ENCODE measurements around the gene RELB. TPM values are rescaled to one million over a fixed set of nuclear protein-coding genes. Genes with fewer than 3 reads are reported as not detected.

Gene RELB
- total RNA-seq, 2 experiments from 2014 or later: 62.4 to 63.1 TPM

GRCh38 chr19:45032421-45032820 lies 31.2 kb downstream of the RELB start:
- ChIA-PET POLR2A (no interaction called here), CTCF (interaction anchor here (1.0 kb wide), 1 partner anchor 27 kb away, joined by 3 read pairs; no protein-coding TSS in a partner anchor)
- DNase-seq: no peak
- intact Hi-C loops (cut with micrococcal nuclease): no loop called here
- no peak overlapping the region for H3K4me3 Mint-ChIP-seq
- H3K27ac Mint-ChIP-seq: no peak overlapping the region
- H3K27me3 Mint-ChIP-seq: no peaks in the 10 kb centered on the region
- H3K4me1 Mint-ChIP-seq (ENCODE audit: low read depth): no peaks in the 10 kb centered on the region
- peaks cover 48% of the 10 kb centered on the region for H3K36me3 Mint-ChIP-seq
- no peaks in the 10 kb centered on the region for H3K9me3 Mint-ChIP-seq

GRCh38 chr19:45035755-45036154 lies 34.5 kb downstream of the RELB start:
- Mint-ChIP-seq H3K27ac (no peak overlapping the region), H3K4me3 (no peak overlapping the region), H3K4me1 (ENCODE audit: low read depth) (peaks cover 16% of the 10 kb centered on the region), H3K9me3 (no peaks in the 10 kb centered on the region), H3K27me3 (no peaks in the 10 kb centered on the region), H3K36me3 (peaks cover 54% of the 10 kb centered on the region)
- ChIA-PET POLR2A (no interaction called here), CTCF (no interaction called here)
- DNase-seq: no peak
- intact Hi-C loops (cut with micrococcal nuclease): no loop called here

GRCh38 chr19:45037393-45038169 lies 36.3 kb downstream of the RELB start:
- H3K4me1 Mint-ChIP-seq (ENCODE audit: low read depth): peaks cover 29% of the 10 kb centered on the region
- H3K27ac Mint-ChIP-seq: no peak overlapping the region
- intact Hi-C loops (cut with micrococcal nuclease): loop anchor here (2.0 kb wide), 1 partner anchor 147 kb away; the partner anchor contains the start of gene TOMM40
- ChIA-PET CTCF (interaction anchor here (1.5 to 3.1 kb wide), 4 partner anchors 22 to 89 kb away, joined by 5 to 14 read pairs (median 6); no protein-coding TSS in a partner anchor), POLR2A (interaction anchor here (1.4 to 2.7 kb wide), 3 partner anchors 36 to 54 kb away, joined by 3 to 14 read pairs (median 9); partner anchors contain the start of gene PPP1R37)
- no peaks in the 10 kb centered on the region for H3K27me3 Mint-ChIP-seq
- no peak for DNase-seq
- H3K4me3 Mint-ChIP-seq: no peak overlapping the region
- no peaks in the 10 kb centered on the region for H3K9me3 Mint-ChIP-seq
- H3K36me3 Mint-ChIP-seq: peaks cover 57% of the 10 kb centered on the region

- H3K36me3 Mint-ChIP-seq: peaks cover 56% of the 10 kb centered on the region
- intact Hi-C loops (cut with micrococcal nuclease): loop anchor here (1.0 to 2.0 kb wide), 3 partner anchors 37 to 148 kb away; partner anchors contain the start of gene TOMM40
- H3K27me3 Mint-ChIP-seq: no peaks in the 10 kb centered on the region
- H3K4me1 Mint-ChIP-seq (ENCODE audit: low read depth): peaks cover 29% of the 10 kb centered on the region
- peak within 1 kb of the TSS; percentile 95 for H3K27ac Mint-ChIP-seq
- CTCF ChIA-PET: interaction anchor here (0.7 to 3.1 kb wide), 13 partner anchors 10 to 439 kb away, joined by 3 to 14 read pairs (median 4); no protein-coding TSS in a partner anchor
- POLR2A ChIA-PET: interaction anchor here (0.6 to 2.7 kb wide), 12 partner anchors 12 to 53 kb away, joined by 3 to 14 read pairs (median 4); partner anchors contain the start of gene PPP1R37
- DNase-seq: peak; percentile 92
- H3K4me3 Mint-ChIP-seq: peak within 1 kb of the TSS; percentile 98
- H3K9me3 Mint-ChIP-seq: no peaks in the 10 kb centered on the region
Observed at GRCh38 chr19:45038931-45039893, 37.9 kb downstream of the RELB start, which contains the start of gene CLASRP. TSS of gene CLASRP (plus strand) at chr19:45039045. CDS start at chr19:45040213, 1,168 bp downstream.

- H3K36me3 Mint-ChIP-seq: peaks cover 50% of the 10 kb centered on the region
- DNase-seq: no peak
- no peaks in the 10 kb centered on the region for H3K27me3 Mint-ChIP-seq
- no peaks in the 10 kb centered on the region for H3K9me3 Mint-ChIP-seq
- POLR2A ChIA-PET: interaction anchor here (1.2 to 2.7 kb wide), 4 partner anchors 13 to 52 kb away, joined by 3 to 14 read pairs (median 6); partner anchors contain the start of gene PPP1R37
- CTCF ChIA-PET: interaction anchor here (1.1 to 3.1 kb wide), 5 partner anchors 17 to 88 kb away, joined by 3 to 14 read pairs (median 5); no protein-coding TSS in a partner anchor
- intact Hi-C loops (cut with micrococcal nuclease): no loop called here
- no peak overlapping the region for H3K27ac Mint-ChIP-seq
- peaks cover 33% of the 10 kb centered on the region for H3K4me1 Mint-ChIP-seq (ENCODE audit: low read depth)
- peak overlapping the region; percentile 98 for H3K4me3 Mint-ChIP-seq
Observed at GRCh38 chr19:45040059-45040771, 39.0 kb downstream of the RELB start.

GRCh38 chr19:45041125-45041524 lies 39.9 kb downstream of the RELB start:
- peaks cover 50% of the 10 kb centered on the region for H3K36me3 Mint-ChIP-seq
- H3K4me3 Mint-ChIP-seq: peak overlapping the region; percentile 9
- CTCF ChIA-PET: interaction anchor here (0.7 to 1.5 kb wide), 3 partner anchors 16 to 119 kb away, joined by 3 to 4 read pairs (median 3); partner anchors contain the start of gene NKPD1
- H3K27me3 Mint-ChIP-seq: no peaks in the 10 kb centered on the region
- H3K27ac Mint-ChIP-seq: no peak overlapping the region
- POLR2A ChIA-PET: no interaction called here
- DNase-seq: no peak
- intact Hi-C loops (cut with micrococcal nuclease): loop anchor here (1.0 kb wide), 1 partner anchor 39 kb away; no protein-coding TSS in a partner anchor
- peaks cover 40% of the 10 kb centered on the region for H3K4me1 Mint-ChIP-seq (ENCODE audit: low read depth)
- H3K9me3 Mint-ChIP-seq: no peaks in the 10 kb centered on the region

GRCh38 chr19:45045671-45046353 lies 44.5 kb downstream of the RELB start:
- no peak overlapping the region for H3K27ac Mint-ChIP-seq
- peaks cover 44% of the 10 kb centered on the region for H3K4me1 Mint-ChIP-seq (ENCODE audit: low read depth)
- H3K4me3 Mint-ChIP-seq: no peak overlapping the region
- intact Hi-C loops (cut with micrococcal nuclease): no loop called here
- CTCF ChIA-PET: no interaction called here
- no peaks in the 10 kb centered on the region for H3K9me3 Mint-ChIP-seq
- no peak for DNase-seq
- peaks cover 26% of the 10 kb centered on the region for H3K36me3 Mint-ChIP-seq
- POLR2A ChIA-PET: interaction anchor here (1.1 kb wide), 1 partner anchor 20 kb away, joined by 3 read pairs; no protein-coding TSS in a partner anchor
- H3K27me3 Mint-ChIP-seq: no peaks in the 10 kb centered on the region

GRCh38 chr19:45046355-45046754 lies 45.1 kb downstream of the RELB start:
- ChIA-PET POLR2A (interaction anchor here (1.1 kb wide), 1 partner anchor 19 kb away, joined by 3 read pairs; no protein-coding TSS in a partner anchor), CTCF (interaction anchor here (1.2 kb wide), 1 partner anchor 141 kb away, joined by 3 read pairs; no protein-coding TSS in a partner anchor)
- Mint-ChIP-seq H3K36me3 (peaks cover 23% of the 10 kb centered on the region), H3K4me3 (no peak overlapping the region), H3K4me1 (ENCODE audit: low read depth) (peaks cover 41% of the 10 kb centered on the region), H3K27me3 (no peaks in the 10 kb centered on the region), H3K27ac (peak overlapping the region; percentile 30), H3K9me3 (no peaks in the 10 kb centered on the region)
- intact Hi-C loops (cut with micrococcal nuclease): no loop called here
- no peak for DNase-seq

GRCh38 chr19:45047188-45047797 lies 46.0 kb downstream of the RELB start:
- Mint-ChIP-seq H3K4me1 (ENCODE audit: low read depth) (peaks cover 32% of the 10 kb centered on the region), H3K4me3 (no peak overlapping the region), H3K27ac (peak overlapping the region; percentile 56), H3K27me3 (no peaks in the 10 kb centered on the region), H3K9me3 (no peaks in the 10 kb centered on the region), H3K36me3 (peaks cover 17% of the 10 kb centered on the region)
- ChIA-PET CTCF (interaction anchor here (0.8 to 1.2 kb wide), 2 partner anchors 12 to 140 kb away, joined by 3 to 5 read pairs; no protein-coding TSS in a partner anchor), POLR2A (no interaction called here)
- no peak for DNase-seq
- intact Hi-C loops (cut with micrococcal nuclease): no loop called here

GRCh38 chr19:45049073-45049736 lies 47.9 kb downstream of the RELB start:
- POLR2A ChIA-PET: no interaction called here
- peaks cover 32% of the 10 kb centered on the region for H3K4me1 Mint-ChIP-seq (ENCODE audit: low read depth)
- no peak overlapping the region for H3K27ac Mint-ChIP-seq
- H3K4me3 Mint-ChIP-seq: no peak overlapping the region
- no peaks in the 10 kb centered on the region for H3K27me3 Mint-ChIP-seq
- peaks cover 18% of the 10 kb centered on the region for H3K36me3 Mint-ChIP-seq
- intact Hi-C loops (cut with micrococcal nuclease): no loop called here
- H3K9me3 Mint-ChIP-seq: no peaks in the 10 kb centered on the region
- CTCF ChIA-PET: interaction anchor here (1.2 kb wide), 1 partner anchor 10 kb away, joined by 3 read pairs; the partner anchor contains the start of gene CLASRP
- no peak for DNase-seq
